SK-N-SH (cell line): ENCODE measurements around the gene SLC39A7. TPM values are rescaled to one million over a fixed set of nuclear protein-coding genes. Genes with fewer than 3 reads are reported as not detected.

Experiments used
- CTCF ChIA-PET: fragments of 300-600, 350-600 bp; formaldehyde crosslinking; extraction: SDS; loops from one replicate; lab custom pipeline; 2021; lab: Yijun Ruan, JAX
- POLR2A ChIA-PET: fragments of 350-600 bp; sonication (Branson Sonifier 250); formaldehyde crosslinking; extraction: SDS; loops from one replicate; lab custom pipeline; 2020; ENCODE audit warnings: antibody characterized with exemption, inconsistent platforms; lab: Yijun Ruan, JAX
- DNase-seq: peaks from one replicate; pipeline ENCODE4 v3.0.0; 2012
- H2AFZ ChIP-seq: fragments of 200-600 bp; sonication (generic); 2 replicates; pipeline ENCODE4 v1.8.1; 2016; ENCODE audit warnings: antibody characterized with exemption, mild to moderate bottlenecking, low read depth
- H3F3A ChIP-seq: fragments of 200-600 bp; sonication (generic); replicated peaks from 2 replicates; pipeline ENCODE3; 2016; ENCODE audit warnings: antibody characterized with exemption, mild to moderate bottlenecking; ENCODE audit not compliant: insufficient read depth
- H3K27ac ChIP-seq, 2 experiments: fragments of 200-500 bp in 1 of 2; fragments of 200-600 bp in 1 of 2; sonication (Bioruptor generic) in 1 of 2; sonication (generic), shearing (Covaris generic) in 1 of 2; 2 replicates each; pipeline versions ENCODE4 v1.5.1 to v1.6.1; 2014 to 2016; ENCODE audit warnings: low read depth in 2 of 2, inconsistent platforms in 1 of 2, low read length in 1 of 2, mild to moderate bottlenecking in 1 of 2, mixed read lengths in 1 of 2
- H3K27me3 ChIP-seq: fragments of 200-600 bp; sonication (generic), shearing (Covaris generic); 2 replicates; pipeline ENCODE4 v1.6.1; 2016; ENCODE audit warnings: mixed run types; ENCODE audit not compliant: insufficient read depth
- H3K36me3 ChIP-seq, 2 experiments: fragments of 200-500 bp in 1 of 2; fragments of 200-600 bp in 1 of 2; sonication (Bioruptor generic) in 1 of 2; sonication (generic) in 1 of 2; replicated peaks in 1 of 2; 2 replicates each; pipeline versions ENCODE3 to v1.5.1; 2014 to 2016; ENCODE audit warnings: low read length in 1 of 2, mild to moderate bottlenecking in 1 of 2; ENCODE audit not compliant: insufficient read depth in 2 of 2, control insufficient read depth in 1 of 2
- H3K4me1 ChIP-seq, 2 experiments: fragments of 200-500 bp in 1 of 2; fragments of 200-600 bp in 1 of 2; sonication (Bioruptor generic) in 1 of 2; sonication (generic), shearing (Covaris generic) in 1 of 2; 2 replicates each; pipeline versions ENCODE4 v1.5.1 to v1.6.1; 2014 to 2016; ENCODE audit warnings: low read depth in 1 of 2, low read length in 1 of 2, mixed run types in 1 of 2; ENCODE audit not compliant: insufficient read depth in 2 of 2, control insufficient read depth in 1 of 2
- H3K4me2 ChIP-seq: fragments of 200-600 bp; sonication (generic), shearing (Covaris generic); 2 replicates; pipeline ENCODE4 v1.6.1; 2017; ENCODE audit warnings: mixed run types
- H3K4me3 ChIP-seq, 2 experiments: fragments of 200-500 bp in 1 of 2; fragments of 200-600 bp in 1 of 2; sonication (Bioruptor generic) in 1 of 2; sonication (generic), shearing (Covaris generic) in 1 of 2; 2 replicates each; pipeline versions ENCODE4 v1.5.1 to v1.8.1; 2014 to 2016; ENCODE audit warnings: low read depth in 2 of 2, inconsistent platforms in 1 of 2, low read length in 1 of 2, mild to moderate bottlenecking in 1 of 2, mixed read lengths in 1 of 2, moderate library complexity in 1 of 2
- H3K79me2 ChIP-seq: fragments of 200-600 bp; sonication (generic); 2 replicates; pipeline ENCODE4 v1.8.1; 2017; ENCODE audit warnings: mild to moderate bottlenecking; ENCODE audit not compliant: insufficient read depth
- H3K9ac ChIP-seq: fragments of 200-600 bp; sonication (generic); 2 replicates; pipeline ENCODE4 v1.6.1; 2017; ENCODE audit warnings: mixed run types
- H3K9me2 ChIP-seq: fragments of 200-600 bp; sonication (generic); 2 replicates; pipeline ENCODE4 v1.6.1; 2017; ENCODE audit warnings: mixed run types
- H3K9me3 ChIP-seq: fragments of 200-600 bp; sonication (generic); 2 replicates; pipeline ENCODE4 v1.6.1; 2017; ENCODE audit warnings: mixed run types, mild to moderate bottlenecking, moderate library complexity
- H4K20me1 ChIP-seq: fragments of 200-600 bp; sonication (generic); 2 replicates; pipeline ENCODE4 v1.6.1; 2017; ENCODE audit warnings: mild to moderate bottlenecking, mixed run types; ENCODE audit not compliant: insufficient read depth
- EP300 ChIP-seq, 2 experiments: IDR thresholded peaks; 2 replicates each; pipeline versions ENCODE4 v1.4.0 to v1.6.1; 2012; ENCODE audit warnings: borderline replicate concordance in 1 of 2, low read depth in 1 of 2, low read length in 1 of 2
- FOXJ3 ChIP-seq: sonication (generic); formaldehyde crosslinking; IDR thresholded peaks from 2 replicates; pipeline ENCODE4 v1.5.1; 2020; ENCODE audit warnings: mild to moderate bottlenecking, missing genetic modification reagents
- FOXM1 ChIP-seq: IDR thresholded peaks from 2 replicates; pipeline ENCODE4 v1.4.0; 2012; ENCODE audit warnings: low read depth, mild to moderate bottlenecking
- GABPA ChIP-seq: IDR thresholded peaks from 2 replicates; pipeline ENCODE4 v1.4.0; 2012; ENCODE audit warnings: low read depth, mild to moderate bottlenecking
- NRF1 ChIP-seq: IDR thresholded peaks from 2 replicates; pipeline ENCODE4 v1.6.1; 2012; ENCODE audit warnings: low read depth, mild to moderate bottlenecking, low read length
- POLR2AphosphoS5 ChIP-seq: IDR thresholded peaks from 2 replicates; pipeline ENCODE4 v1.6.1; 2012; ENCODE audit warnings: low read depth, low read length
- RAD21 ChIP-seq: IDR thresholded peaks from 2 replicates; pipeline ENCODE4 v1.6.1; 2012; ENCODE audit warnings: mild to moderate bottlenecking, low read length
- RFX5 ChIP-seq: IDR thresholded peaks from 2 replicates; pipeline ENCODE4 v1.6.1; 2012; ENCODE audit warnings: mild to moderate bottlenecking, improper control_type of control experiment, low read length
- RXRA ChIP-seq: IDR thresholded peaks from 2 replicates; pipeline ENCODE4 v1.4.0; 2012; ENCODE audit warnings: low read depth, mild to moderate bottlenecking, borderline replicate concordance
- SIN3A ChIP-seq: IDR thresholded peaks from 2 replicates; pipeline ENCODE4 v1.6.1; 2012; ENCODE audit warnings: low read depth, mild to moderate bottlenecking, low read length, moderate library complexity, borderline replicate concordance
- SMC3 ChIP-seq: IDR thresholded peaks from 2 replicates; pipeline ENCODE4 v1.6.1; 2012; ENCODE audit warnings: low read depth, low read length, improper control_type of control experiment
- YY1 ChIP-seq: IDR thresholded peaks from 2 replicates; pipeline ENCODE4 v1.4.0; 2012; ENCODE audit warnings: low read depth, mild to moderate bottlenecking
- WGBS: methylation state at CpG from one replicate; pipeline ENCODE4 v1.1.6; 2017; ENCODE audit warnings: low lambda C conversion rate; 5-methylcytosine and 5-hydroxymethylcytosine counted together
- polyA plus RNA-seq, 3 experiments: library from polyadenylated mRNA; depleted of rRNA; stranded (reverse); fragments of >200 nt; gene quantifications; 2 replicates each; pipeline ENCODE4 v1.2.3, GENCODE V29; 2012
- TF ChIP-seq, protein P1 (sequence below): IDR thresholded peaks from 2 replicates; pipeline ENCODE4 v1.4.0; 2012; ENCODE audit warnings: low read depth, borderline replicate concordance
- TF ChIP-seq, protein P2 (sequence below): IDR thresholded peaks from 2 replicates; pipeline ENCODE4; 2012
- TF ChIP-seq, protein P3 (sequence below): IDR thresholded peaks from 2 replicates; pipeline ENCODE4 v1.6.1; 2012; ENCODE audit warnings: mild to moderate bottlenecking, low read depth, low read length, moderate library complexity
- TF ChIP-seq, protein P4 (sequence below): fragments of 150-350 bp; IDR thresholded peaks from 2 replicates; pipeline ENCODE4 v1.6.1; 2016; ENCODE audit warnings: mild to moderate bottlenecking, low read depth, low read length
- TF ChIP-seq, protein P5 (sequence below): fragments of 200-600 bp; sonication (generic); IDR thresholded peaks from 2 replicates; pipeline ENCODE4 v1.6.1; 2017; ENCODE audit warnings: antibody characterized with exemption, mild to moderate bottlenecking, moderate library complexity
- TF ChIP-seq, protein P6 (sequence below): IDR thresholded peaks from 2 replicates; pipeline ENCODE4 v1.4.0; 2012; ENCODE audit warnings: low read depth
- TF ChIP-seq, protein P7 (sequence below): IDR thresholded peaks from 2 replicates; pipeline ENCODE4 v1.4.0; 2012; ENCODE audit warnings: low read depth, borderline replicate concordance

The SLC39A7 gene
- polyA plus RNA-seq, 1 of the 3 experiments (the other 2 are of a cell fraction) = 129 TPM

DNA sequence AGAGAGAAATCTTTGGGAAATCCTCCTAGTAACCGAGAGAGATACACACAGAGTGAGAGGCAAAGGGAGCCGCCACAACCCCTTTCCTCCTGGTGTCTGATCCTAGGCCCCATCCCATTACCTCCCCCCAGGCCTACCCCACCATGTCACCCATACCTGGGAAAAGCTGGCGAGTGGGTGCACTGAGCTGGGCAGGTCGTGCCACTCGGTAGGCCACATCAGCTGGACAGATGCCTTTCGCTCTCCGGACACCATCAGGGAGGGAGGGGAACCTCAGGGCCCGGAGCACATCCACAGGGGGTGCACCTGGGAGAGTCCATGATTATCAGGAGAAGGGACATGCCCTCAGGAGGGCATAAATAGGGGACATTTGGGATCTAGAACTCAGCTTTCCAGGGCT, 11.5 kb upstream of the SLC39A7 start:
- Histone ChIP-seq H3K9me2 (no peaks in the 10 kb centered on the region), H3K9me3 (no peaks in the 10 kb centered on the region), H3K4me1 (peaks cover 0 to 21% of the 10 kb centered on the region in 2 experiments; a peak in 1 of 4 replicates), H3K9ac (no peak overlapping the region), H3K36me3 (peaks cover 0 to 2% of the 10 kb centered on the region in 2 experiments), H2AFZ (no peak overlapping the region), H3K79me2 (no peaks in the 10 kb centered on the region), H4K20me1 (no peaks in the 10 kb centered on the region), H3K4me2 (no peak overlapping the region), H3K4me3 (no peak overlapping the region), H3F3A (no peaks in the 10 kb centered on the region), H3K27ac (no peak overlapping the region), H3K27me3 (no peaks in the 10 kb centered on the region)
- TF ChIP-seq RXRA = no peak
- no peak for TF ChIP-seq POLR2AphosphoS5
- TF ChIP-seq, protein P1, sequence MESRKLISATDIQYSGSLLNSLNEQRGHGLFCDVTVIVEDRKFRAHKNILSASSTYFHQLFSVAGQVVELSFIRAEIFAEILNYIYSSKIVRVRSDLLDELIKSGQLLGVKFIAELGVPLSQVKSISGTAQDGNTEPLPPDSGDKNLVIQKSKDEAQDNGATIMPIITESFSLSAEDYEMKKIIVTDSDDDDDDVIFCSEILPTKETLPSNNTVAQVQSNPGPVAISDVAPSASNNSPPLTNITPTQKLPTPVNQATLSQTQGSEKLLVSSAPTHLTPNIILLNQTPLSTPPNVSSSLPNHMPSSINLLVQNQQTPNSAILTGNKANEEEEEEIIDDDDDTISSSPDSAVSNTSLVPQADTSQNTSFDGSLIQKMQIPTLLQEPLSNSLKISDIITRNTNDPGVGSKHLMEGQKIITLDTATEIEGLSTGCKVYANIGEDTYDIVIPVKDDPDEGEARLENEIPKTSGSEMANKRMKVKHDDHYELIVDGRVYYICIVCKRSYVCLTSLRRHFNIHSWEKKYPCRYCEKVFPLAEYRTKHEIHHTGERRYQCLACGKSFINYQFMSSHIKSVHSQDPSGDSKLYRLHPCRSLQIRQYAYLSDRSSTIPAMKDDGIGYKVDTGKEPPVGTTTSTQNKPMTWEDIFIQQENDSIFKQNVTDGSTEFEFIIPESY = no peak
- TF ChIP-seq, protein P2, sequence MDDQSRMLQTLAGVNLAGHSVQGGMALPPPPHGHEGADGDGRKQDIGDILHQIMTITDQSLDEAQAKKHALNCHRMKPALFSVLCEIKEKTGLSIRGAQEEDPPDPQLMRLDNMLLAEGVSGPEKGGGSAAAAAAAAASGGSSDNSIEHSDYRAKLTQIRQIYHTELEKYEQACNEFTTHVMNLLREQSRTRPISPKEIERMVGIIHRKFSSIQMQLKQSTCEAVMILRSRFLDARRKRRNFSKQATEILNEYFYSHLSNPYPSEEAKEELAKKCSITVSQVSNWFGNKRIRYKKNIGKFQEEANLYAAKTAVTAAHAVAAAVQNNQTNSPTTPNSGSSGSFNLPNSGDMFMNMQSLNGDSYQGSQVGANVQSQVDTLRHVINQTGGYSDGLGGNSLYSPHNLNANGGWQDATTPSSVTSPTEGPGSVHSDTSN = no peak
- no peak for TF ChIP-seq NRF1
- TF ChIP-seq RFX5 = no peak
- TF ChIP-seq SIN3A = no peak
- TF ChIP-seq, protein P3, sequence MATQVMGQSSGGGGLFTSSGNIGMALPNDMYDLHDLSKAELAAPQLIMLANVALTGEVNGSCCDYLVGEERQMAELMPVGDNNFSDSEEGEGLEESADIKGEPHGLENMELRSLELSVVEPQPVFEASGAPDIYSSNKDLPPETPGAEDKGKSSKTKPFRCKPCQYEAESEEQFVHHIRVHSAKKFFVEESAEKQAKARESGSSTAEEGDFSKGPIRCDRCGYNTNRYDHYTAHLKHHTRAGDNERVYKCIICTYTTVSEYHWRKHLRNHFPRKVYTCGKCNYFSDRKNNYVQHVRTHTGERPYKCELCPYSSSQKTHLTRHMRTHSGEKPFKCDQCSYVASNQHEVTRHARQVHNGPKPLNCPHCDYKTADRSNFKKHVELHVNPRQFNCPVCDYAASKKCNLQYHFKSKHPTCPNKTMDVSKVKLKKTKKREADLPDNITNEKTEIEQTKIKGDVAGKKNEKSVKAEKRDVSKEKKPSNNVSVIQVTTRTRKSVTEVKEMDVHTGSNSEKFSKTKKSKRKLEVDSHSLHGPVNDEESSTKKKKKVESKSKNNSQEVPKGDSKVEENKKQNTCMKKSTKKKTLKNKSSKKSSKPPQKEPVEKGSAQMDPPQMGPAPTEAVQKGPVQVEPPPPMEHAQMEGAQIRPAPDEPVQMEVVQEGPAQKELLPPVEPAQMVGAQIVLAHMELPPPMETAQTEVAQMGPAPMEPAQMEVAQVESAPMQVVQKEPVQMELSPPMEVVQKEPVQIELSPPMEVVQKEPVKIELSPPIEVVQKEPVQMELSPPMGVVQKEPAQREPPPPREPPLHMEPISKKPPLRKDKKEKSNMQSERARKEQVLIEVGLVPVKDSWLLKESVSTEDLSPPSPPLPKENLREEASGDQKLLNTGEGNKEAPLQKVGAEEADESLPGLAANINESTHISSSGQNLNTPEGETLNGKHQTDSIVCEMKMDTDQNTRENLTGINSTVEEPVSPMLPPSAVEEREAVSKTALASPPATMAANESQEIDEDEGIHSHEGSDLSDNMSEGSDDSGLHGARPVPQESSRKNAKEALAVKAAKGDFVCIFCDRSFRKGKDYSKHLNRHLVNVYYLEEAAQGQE = no peak
- no peak for TF ChIP-seq GABPA
- TF ChIP-seq SMC3 = no peak
- TF ChIP-seq FOXJ3 = no peak
- TF ChIP-seq EP300 (IDR thresholded peaks at IDR 0.05; ENCODE audit: borderline replicate concordance in 1 of 2, low read depth in 1 of 2, low read length in 1 of 2) = no peak
- TF ChIP-seq FOXM1 = no peak
- TF ChIP-seq, protein P4, sequence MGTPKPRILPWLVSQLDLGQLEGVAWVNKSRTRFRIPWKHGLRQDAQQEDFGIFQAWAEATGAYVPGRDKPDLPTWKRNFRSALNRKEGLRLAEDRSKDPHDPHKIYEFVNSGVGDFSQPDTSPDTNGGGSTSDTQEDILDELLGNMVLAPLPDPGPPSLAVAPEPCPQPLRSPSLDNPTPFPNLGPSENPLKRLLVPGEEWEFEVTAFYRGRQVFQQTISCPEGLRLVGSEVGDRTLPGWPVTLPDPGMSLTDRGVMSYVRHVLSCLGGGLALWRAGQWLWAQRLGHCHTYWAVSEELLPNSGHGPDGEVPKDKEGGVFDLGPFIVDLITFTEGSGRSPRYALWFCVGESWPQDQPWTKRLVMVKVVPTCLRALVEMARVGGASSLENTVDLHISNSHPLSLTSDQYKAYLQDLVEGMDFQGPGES = no peak
- no peak for TF ChIP-seq YY1
- TF ChIP-seq, protein P5, sequence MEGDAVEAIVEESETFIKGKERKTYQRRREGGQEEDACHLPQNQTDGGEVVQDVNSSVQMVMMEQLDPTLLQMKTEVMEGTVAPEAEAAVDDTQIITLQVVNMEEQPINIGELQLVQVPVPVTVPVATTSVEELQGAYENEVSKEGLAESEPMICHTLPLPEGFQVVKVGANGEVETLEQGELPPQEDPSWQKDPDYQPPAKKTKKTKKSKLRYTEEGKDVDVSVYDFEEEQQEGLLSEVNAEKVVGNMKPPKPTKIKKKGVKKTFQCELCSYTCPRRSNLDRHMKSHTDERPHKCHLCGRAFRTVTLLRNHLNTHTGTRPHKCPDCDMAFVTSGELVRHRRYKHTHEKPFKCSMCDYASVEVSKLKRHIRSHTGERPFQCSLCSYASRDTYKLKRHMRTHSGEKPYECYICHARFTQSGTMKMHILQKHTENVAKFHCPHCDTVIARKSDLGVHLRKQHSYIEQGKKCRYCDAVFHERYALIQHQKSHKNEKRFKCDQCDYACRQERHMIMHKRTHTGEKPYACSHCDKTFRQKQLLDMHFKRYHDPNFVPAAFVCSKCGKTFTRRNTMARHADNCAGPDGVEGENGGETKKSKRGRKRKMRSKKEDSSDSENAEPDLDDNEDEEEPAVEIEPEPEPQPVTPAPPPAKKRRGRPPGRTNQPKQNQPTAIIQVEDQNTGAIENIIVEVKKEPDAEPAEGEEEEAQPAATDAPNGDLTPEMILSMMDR = no peak
- no peak for TF ChIP-seq RAD21
- TF ChIP-seq, protein P6, sequence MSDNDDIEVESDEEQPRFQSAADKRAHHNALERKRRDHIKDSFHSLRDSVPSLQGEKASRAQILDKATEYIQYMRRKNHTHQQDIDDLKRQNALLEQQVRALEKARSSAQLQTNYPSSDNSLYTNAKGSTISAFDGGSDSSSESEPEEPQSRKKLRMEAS = no peak
- TF ChIP-seq, protein P7, sequence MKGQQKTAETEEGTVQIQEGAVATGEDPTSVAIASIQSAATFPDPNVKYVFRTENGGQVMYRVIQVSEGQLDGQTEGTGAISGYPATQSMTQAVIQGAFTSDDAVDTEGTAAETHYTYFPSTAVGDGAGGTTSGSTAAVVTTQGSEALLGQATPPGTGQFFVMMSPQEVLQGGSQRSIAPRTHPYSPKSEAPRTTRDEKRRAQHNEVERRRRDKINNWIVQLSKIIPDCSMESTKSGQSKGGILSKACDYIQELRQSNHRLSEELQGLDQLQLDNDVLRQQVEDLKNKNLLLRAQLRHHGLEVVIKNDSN = no peak
- POLR2A ChIA-PET = no interaction called here
- WGBS = 52% methylated on average over 4 of the region's 8 CpGs
- DNase-seq = no peak
- CTCF ChIA-PET = interaction anchor here (1.0 to 1.7 kb wide), 6 partner anchors 9 to 59 kb away, joined by 3 to 14 read pairs (median 5); no protein-coding TSS in a partner anchor
